ENCODE measurements around the gene CLCN3. TPM values are rescaled to one million over a fixed set of nuclear protein-coding genes. Genes with fewer than 3 reads are reported as not detected.

CLCN3 gene
- total and polyA plus RNA-seq, 2 experiments from 2014 or later: 10.9 to 22.9 TPM

- peaks cover 24% of the 10 kb centered on the region for H3K4me1 ChIP-seq (ENCODE audit: insufficient read depth)
- Mint-ChIP-seq H3K27ac (peak overlapping the region; percentile 92), H3K4me1 (peaks cover 20% of the 10 kb centered on the region), H3K36me3 (ENCODE audit: low read depth) (peaks cover 6% of the 10 kb centered on the region; the same call in 1 of the 3 replicates), H3K27me3 (ENCODE audit: insufficient read depth, low read depth, poor library complexity) (peaks cover 3% of the 10 kb centered on the region), H3K9me3 (no peaks in the 10 kb centered on the region), H3K4me3 (peak overlapping the region; percentile 91)
- peak overlapping the region; percentile 88 for H3K4me2 ChIP-seq
- H3K9me2 ChIP-seq (ENCODE audit: insufficient read depth): no peaks in the 10 kb centered on the region
- no peaks in the 10 kb centered on the region; the same call in 1 of the 2 replicates for H4K20me1 ChIP-seq (replicated peaks; ENCODE audit: insufficient read depth)
- DNase-seq (ENCODE audit: low spot score): peak; percentile 78
- no peak for TF ChIP-seq ZNF462 (CRISPR knock-in tag; IDR thresholded peaks at IDR 0.05)
- no peak for TF ChIP-seq CTCF (conservative IDR thresholded peaks at IDR 0.05; ENCODE audit: low read depth in 2 of 2)
- no peak for TF ChIP-seq CREB1 (CRISPR knock-in tag; IDR thresholded peaks at IDR 0.05; ENCODE audit: low read depth)
- TF ChIP-seq ETS1 (IDR thresholded peaks at IDR 0.05): no peak
- no peak for TF ChIP-seq REST (IDR thresholded peaks at IDR 0.05; ENCODE audit: unreplicated experiment)
- TF ChIP-seq POLR2AphosphoS5 (IDR thresholded peaks at IDR 0.05; ENCODE audit: low read depth): no peak
- TF ChIP-seq NANOG (IDR thresholded peaks at IDR 0.05; ENCODE audit: borderline replicate concordance): no peak
- no peak for TF ChIP-seq ZNF114 (CRISPR knock-in tag; IDR thresholded peaks at IDR 0.05)
- no peak for TF ChIP-seq EZH2phosphoT487 (IDR thresholded peaks at IDR 0.05; ENCODE audit: unreplicated experiment)
- H3K27ac ChIP-seq (ENCODE audit: low read depth): peak overlapping the region; percentile 85; the same call in 1 of the 2 replicates
- H2AFZ ChIP-seq: peak overlapping the region; percentile 33
- H3K36me3 ChIP-seq (ENCODE audit: insufficient read depth): no peaks in the 10 kb centered on the region; the same call in 1 of the 2 replicates
- peak overlapping the region; percentile 82 for H3K4me3 ChIP-seq
- ATAC-seq: no peak
- H3K79me2 ChIP-seq (replicated peaks; ENCODE audit: insufficient read depth): peaks cover 21% of the 10 kb centered on the region
- no peaks in the 10 kb centered on the region for H3K27me3 ChIP-seq (ENCODE audit: insufficient read depth)
- no peaks in the 10 kb centered on the region; the same call in 1 of the 2 replicates for H3F3A ChIP-seq (replicated peaks; ENCODE audit: low read depth)
Observed at GRCh38 chr4:169756971-169757574, 136.7 kb downstream of the CLCN3 start.

Data from GM23338 (cell line).